HCT116 (cell line): ENCODE data around the gene MAP10. TPM values are rescaled to one million over a fixed set of nuclear protein-coding genes. Genes with fewer than 3 reads are reported as not detected.

ENCODE experiments used
- ATAC-seq: fragments of 200-7000 bp; cut with Tn5 transposase; 2 replicates; pipeline ENCODE4 v1.9.1; 2020; ENCODE audit warnings: mild to moderate bottlenecking, moderate library complexity
- BruUV-seq: library from RNA; stranded (reverse); fragments of 400-500 nt; replicated peaks from 2 replicates; lab custom pipeline; 2021; lab: Mats Ljungman, UMichigan
- CTCF ChIA-PET: fragments of 300-600 bp; sonication (Branson Sonifier 250); formaldehyde crosslinking; loops from one replicate; lab custom pipeline; 2021; ENCODE audit warnings: antibody characterized with exemption; lab: Charles Lee
- POLR2A ChIA-PET: fragments of 300-600, 350-600 bp; sonication (Branson Sonifier 250); formaldehyde crosslinking; loops from one replicate; lab custom pipeline; 2021; ENCODE audit warnings: antibody characterized with exemption; lab: Charles Lee
- RAD21 ChIA-PET, 2 experiments: fragments of 300-600 bp; sonication (Branson Sonifier 250); formaldehyde crosslinking; loops; one replicate each; lab custom pipeline; 2023; ENCODE audit warnings: low total read pairs in 2 of 2; ENCODE audit not compliant: uncharacterized antibody in 2 of 2, unreplicated experiment in 2 of 2, low non-redundant PET in 1 of 2; lab: Charles Lee
- DNase-seq: peaks from one replicate; pipeline ENCODE4 v3.0.0-alpha.2; 2010; ENCODE audit warnings: low read depth, low spot score
- H2AFZ ChIP-seq: fragments of 200-600 bp; shearing (Covaris generic), sonication (generic); 2 replicates; pipeline ENCODE4 v1.6.1; 2017; ENCODE audit warnings: low read depth, mixed run types, mixed read lengths, antibody characterized with exemption, low read length; ENCODE audit not compliant: poor library complexity, severe bottlenecking
- H3K27ac ChIP-seq: 2 replicates; pipeline ENCODE4 v1.5.1; 2012; ENCODE audit warnings: low read depth, low read length
- H3K27me3 ChIP-seq: fragments of 200-600 bp; sonication (generic); 2 replicates; pipeline ENCODE4 v1.6.1; 2016; ENCODE audit warnings: mixed run types, low read length, mixed read lengths; ENCODE audit not compliant: insufficient read depth
- H3K36me3 ChIP-seq, 2 experiments: fragments of 200-500 bp in 1 of 2; fragments of 200-600 bp in 1 of 2; sonication (Bioruptor generic) in 1 of 2; sonication (generic) in 1 of 2; 2 replicates each; pipeline versions ENCODE4 v1.5.1 to v1.6.1; 2014 to 2016; ENCODE audit warnings: low read length in 2 of 2, inconsistent platforms in 1 of 2, mixed read lengths in 1 of 2, mixed run types in 1 of 2; ENCODE audit not compliant: insufficient read depth in 2 of 2, control insufficient read depth in 1 of 2
- H3K4me1 ChIP-seq, 2 experiments: fragments of 200-600 bp in 1 of 2; sonication (generic) in 1 of 2; 2 replicates each; pipeline versions ENCODE4 v1.5.1 to v1.6.1; 2012 to 2017; ENCODE audit warnings: low read length in 2 of 2, inconsistent platforms in 1 of 2, mild to moderate bottlenecking in 1 of 2, mixed read lengths in 1 of 2, mixed run types in 1 of 2, moderate library complexity in 1 of 2; ENCODE audit not compliant: insufficient read depth in 2 of 2, control insufficient read depth in 1 of 2
- H3K4me2 ChIP-seq: fragments of 200-600 bp; sonication (generic); 2 replicates; pipeline ENCODE4 v1.6.1; 2017; ENCODE audit warnings: mixed run types, low read length, mixed read lengths
- H3K4me3 ChIP-seq, 2 experiments: fragments of 200-600 bp in 1 of 2; sonication (generic) in 1 of 2; replicated peaks in 1 of 2; 2 replicates each; pipeline ENCODE4 v1.5.1; 2011 to 2016; ENCODE audit warnings: low read length in 2 of 2, control low read depth in 1 of 2, low read depth in 1 of 2, mild to moderate bottlenecking in 1 of 2, mixed read lengths in 1 of 2, mixed run types in 1 of 2
- H3K79me2 ChIP-seq: fragments of 200-600 bp; sonication (generic); 2 replicates; pipeline ENCODE4 v1.6.1; 2017; ENCODE audit warnings: mild to moderate bottlenecking, mixed run types, low read length, moderate library complexity, mixed read lengths; ENCODE audit not compliant: insufficient read depth
- H3K9ac ChIP-seq: fragments of 200-600 bp; sonication (generic); 2 replicates; pipeline ENCODE4 v1.6.1; 2016; ENCODE audit warnings: low read length, mixed read lengths
- H3K9me2 ChIP-seq: fragments of 200-600 bp; sonication (generic), shearing (Covaris generic); 2 replicates; pipeline ENCODE4 v1.6.1; 2017; ENCODE audit warnings: mixed run types, mild to moderate bottlenecking, moderate library complexity; ENCODE audit not compliant: insufficient read depth
- H3K9me3 ChIP-seq, 2 experiments: fragments of 200-500 bp in 1 of 2; fragments of 200-600 bp in 1 of 2; sonication (Bioruptor generic) in 1 of 2; sonication (generic) in 1 of 2; 2 replicates each; pipeline ENCODE4 v1.6.1; 2014 to 2017; ENCODE audit warnings: low read length in 2 of 2, mixed read lengths in 2 of 2, inconsistent platforms in 1 of 2, low read depth in 1 of 2, mild to moderate bottlenecking in 1 of 2, mixed run types in 1 of 2, moderate library complexity in 1 of 2; ENCODE audit not compliant: control insufficient read depth in 1 of 2, insufficient read depth in 1 of 2
- H4K20me1 ChIP-seq: fragments of 200-600 bp; sonication (generic), shearing (Covaris generic); 2 replicates; pipeline ENCODE4 v1.6.1; 2017; ENCODE audit warnings: mixed run types, mild to moderate bottlenecking, moderate library complexity; ENCODE audit not compliant: insufficient read depth
- CBX3 ChIP-seq: IDR thresholded peaks from 2 replicates; pipeline ENCODE4 v1.6.1; 2012; ENCODE audit warnings: low read depth
- CEBPB ChIP-seq: IDR thresholded peaks from 2 replicates; pipeline ENCODE4 v1.6.1; 2012; ENCODE audit warnings: low read depth
- CTCF ChIP-seq, 3 experiments: fragments of 200-600 bp in 1 of 3; sonication (generic) in 1 of 3; IDR thresholded peaks in 2 of 3; conservative IDR thresholded peaks in 1 of 3; 2 replicates each; pipeline ENCODE4 v1.5.1; 2012 to 2017; ENCODE audit warnings: low read depth in 2 of 3, low read length in 2 of 3, antibody characterized with exemption in 1 of 3, borderline replicate concordance in 1 of 3, control low read depth in 1 of 3, mild to moderate bottlenecking in 1 of 3, mixed read lengths in 1 of 3, mixed run types in 1 of 3, moderate library complexity in 1 of 3; ENCODE audit not compliant: insufficient read depth in 1 of 3
- EGR1 ChIP-seq: IDR thresholded peaks from 2 replicates; pipeline ENCODE4 v1.6.1; 2012; ENCODE audit warnings: low read depth
- ELF1 ChIP-seq: IDR thresholded peaks from 2 replicates; pipeline ENCODE4 v1.6.1; 2012; ENCODE audit warnings: low read depth, borderline replicate concordance
- EZH2 ChIP-seq: fragments of 200-600 bp; sonication (generic); IDR thresholded peaks from 2 replicates; pipeline ENCODE4 v1.6.1; 2017; ENCODE audit warnings: antibody characterized with exemption, mixed run types
- JUND ChIP-seq: IDR thresholded peaks from 2 replicates; pipeline ENCODE4 v1.6.1; 2012
- MAX ChIP-seq: IDR thresholded peaks from 2 replicates; pipeline ENCODE4 v1.6.1; 2012
- POLR2A ChIP-seq: IDR thresholded peaks from 2 replicates; pipeline ENCODE4 v1.7.0; 2011; ENCODE audit warnings: borderline replicate concordance; ENCODE audit not compliant: insufficient read depth, insufficient read length; ENCODE audit errors: extremely low read depth
- POLR2AphosphoS5 ChIP-seq: IDR thresholded peaks from 2 replicates; pipeline ENCODE4 v1.6.1; 2011; ENCODE audit warnings: mild to moderate bottlenecking, low read depth, low read length, moderate library complexity
- RAD21 ChIP-seq: IDR thresholded peaks from 2 replicates; pipeline ENCODE4 v1.6.1; 2012; ENCODE audit warnings: low read depth, mild to moderate bottlenecking
- SIN3A ChIP-seq: IDR thresholded peaks from 2 replicates; pipeline ENCODE4 v1.6.1; 2012; ENCODE audit warnings: low read depth
- SP1 ChIP-seq: IDR thresholded peaks from 2 replicates; pipeline ENCODE4 v1.6.1; 2012; ENCODE audit warnings: low read depth
- SRF ChIP-seq: IDR thresholded peaks from 2 replicates; pipeline ENCODE4 v1.6.1; 2012; ENCODE audit warnings: low read depth
- TCF7L2 ChIP-seq: IDR thresholded peaks from 2 replicates; pipeline ENCODE4 v1.7.0; 2011; ENCODE audit warnings: borderline replicate concordance, inconsistent platforms; ENCODE audit not compliant: insufficient read depth, insufficient read length; ENCODE audit errors: extremely low read depth
- YY1 ChIP-seq: IDR thresholded peaks from 2 replicates; pipeline ENCODE4 v1.6.1; 2011; ENCODE audit warnings: low read length, low read depth, moderate library complexity, mild to moderate bottlenecking; ENCODE audit not compliant: insufficient replicate concordance; ENCODE audit errors: extremely low read depth
- ZBTB33 ChIP-seq: IDR thresholded peaks from 2 replicates; pipeline ENCODE4 v1.6.1; 2011; ENCODE audit warnings: mild to moderate bottlenecking, low read length, moderate library complexity; ENCODE audit not compliant: insufficient replicate concordance; ENCODE audit errors: extremely low read depth
- ZFX ChIP-seq: fragments of 450-650 bp; IDR thresholded peaks from 2 replicates; pipeline ENCODE4 v1.6.1; 2017
- intact Hi-C: fragments of 100-400 bp; cut with micrococcal nuclease; formaldehyde crosslinking; loops from 2 replicates; pipeline ENCODE4 v1.10.0; 2022
- total RNA-seq: library from RNA; stranded (reverse); gene quantifications from one replicate; pipeline ENCODE4 v1.2.1, GENCODE V29; 2021; ENCODE audit not compliant: unreplicated experiment
- TF ChIP-seq, protein P1 (sequence below): IDR thresholded peaks from 2 replicates; pipeline ENCODE4 v1.6.1; 2012

Gene MAP10
- total RNA-seq, 1 experiment from 2014 or later, result not detected

DNA sequence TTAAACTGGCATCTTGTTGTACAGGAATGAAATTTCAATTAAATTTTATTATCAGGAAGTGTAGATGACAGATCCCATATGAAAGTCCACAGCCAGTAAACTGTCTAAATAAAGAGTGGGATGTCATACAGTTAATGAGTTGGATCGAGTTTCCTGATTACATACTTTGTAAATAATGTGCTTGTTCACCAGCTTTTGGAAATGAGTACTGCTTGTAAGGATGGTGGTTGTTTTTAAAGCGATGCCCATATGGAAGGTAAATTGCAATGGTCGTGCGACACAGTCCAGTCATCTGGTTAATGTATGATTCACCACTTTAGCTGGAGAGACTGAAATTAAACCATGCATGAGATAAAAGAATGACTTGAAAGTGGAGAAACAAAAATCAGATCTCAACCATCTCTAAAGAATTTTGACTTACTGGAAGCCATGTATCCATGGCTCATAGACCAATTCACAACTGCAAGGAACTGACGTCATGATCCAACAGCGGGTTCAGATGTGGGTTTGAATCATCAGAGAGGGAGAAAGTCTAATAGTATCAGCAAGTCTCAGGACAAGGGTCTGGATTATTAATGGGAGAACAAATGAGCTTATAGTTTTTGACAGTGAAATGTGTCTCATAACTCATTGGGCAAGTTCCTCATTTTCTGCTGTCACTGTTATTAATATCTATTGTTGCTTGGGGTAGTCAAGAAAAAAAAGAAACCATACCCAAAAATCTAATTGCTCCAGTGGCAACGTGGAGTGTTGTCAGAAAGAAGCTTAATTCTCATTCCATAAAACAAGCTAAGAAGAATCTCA lies 49.0 kb downstream of the MAP10 start (continued):
- TF ChIP-seq CTCF (IDR thresholded peaks at IDR 0.05 in 2 of 3, conservative IDR thresholded peaks at IDR 0.05 in 1 of 3; ENCODE audit: borderline replicate concordance in 1 of 3, insufficient read depth in 1 of 3, low read depth in 2 of 3, low read length in 2 of 3), result no peak
- TF ChIP-seq JUND, result no peak
- no peak for TF ChIP-seq SIN3A
- TF ChIP-seq ZBTB33, result no peak

- CTCF ChIA-PET, result no interaction called here
- TF ChIP-seq MAX (no peak), SIN3A (no peak), POLR2A (no peak), EZH2 (no peak), ZFX (no peak), EGR1 (no peak), ZBTB33 (no peak), RAD21 (no peak), YY1 (no peak), CEBPB (no peak), POLR2AphosphoS5 (no peak), SRF (no peak), ELF1 (no peak), TCF7L2 (no peak), SP1 (no peak), CBX3 (no peak)
- TF ChIP-seq, protein P1, sequence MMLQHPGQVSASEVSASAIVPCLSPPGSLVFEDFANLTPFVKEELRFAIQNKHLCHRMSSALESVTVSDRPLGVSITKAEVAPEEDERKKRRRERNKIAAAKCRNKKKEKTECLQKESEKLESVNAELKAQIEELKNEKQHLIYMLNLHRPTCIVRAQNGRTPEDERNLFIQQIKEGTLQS, result no peak
- Histone ChIP-seq H3K4me2 (no peak overlapping the region), H3K9me2 (no peaks in the 10 kb centered on the region), H3K4me1 (no peaks in the 10 kb centered on the region), H3K9ac (no peak overlapping the region), H3K4me3 (no peak overlapping the region), H3K27me3 (no peaks in the 10 kb centered on the region), H3K9me3 (no peaks in the 10 kb centered on the region), H2AFZ (no peak overlapping the region), H3K36me3 (no peaks in the 10 kb centered on the region), H3K79me2 (no peaks in the 10 kb centered on the region), H3K27ac (no peak overlapping the region), H4K20me1 (no peaks in the 10 kb centered on the region)
- ATAC-seq (no peak), DNase-seq (no peak)
- RAD21 ChIA-PET, result no interaction called here
- no TSS peak for BruUV-seq
- intact Hi-C loops, result no loop called here
- POLR2A ChIA-PET, result interaction anchor here (1.3 kb wide), 1 partner anchor 14 kb away, joined by 5 read pairs; no protein-coding TSS in a partner anchor
These were observed 49.6 kb downstream of the MAP10 start for GRCh38 chr1:232854798-232855159.
